Activated CD8-positive, alpha-beta memory T cell treated with anti-CD3 and anti-CD28 coated beads, Interleukin-2, amount 50 U/mL, for 48 hours (primary cell): ENCODE measurements around the gene TMA7.
"Not testable (repeated sequence)": the region's sequence is repeated elsewhere in the genome, so short reads cannot be mapped to it uniquely, and the experiment has no call there.

ENCODE experiments used
- DNase-seq: peaks from one replicate; pipeline ENCODE4 v3.0.0-alpha.2; 2020

TMA7 gene

GRCh38 chr3:48439820-48440589 is at the start of gene TMA7, which contains the start of gene CCDC51:
Gene TMA7, plus strand, starts transcription at chr3:48440257. Its CDS starts 40 bp downstream, at chr3:48440297.
Gene CCDC51, minus strand, starts transcription at chr3:48440119. Its CDS starts 4,991 bp downstream, at chr3:48435128.
- peak; percentile 98 for DNase-seq

- DNase-seq: no peak
Measured at GRCh38 chr3:48394391-48394790, 45.7 kb upstream of the TMA7 start.

- no peak for DNase-seq
Measured at GRCh38 chr3:48395714-48396113, 44.3 kb upstream of the TMA7 start.

- no peak for DNase-seq
Measured at GRCh38 chr3:48397767-48398681, 42.0 kb upstream of the TMA7 start.

DNA sequence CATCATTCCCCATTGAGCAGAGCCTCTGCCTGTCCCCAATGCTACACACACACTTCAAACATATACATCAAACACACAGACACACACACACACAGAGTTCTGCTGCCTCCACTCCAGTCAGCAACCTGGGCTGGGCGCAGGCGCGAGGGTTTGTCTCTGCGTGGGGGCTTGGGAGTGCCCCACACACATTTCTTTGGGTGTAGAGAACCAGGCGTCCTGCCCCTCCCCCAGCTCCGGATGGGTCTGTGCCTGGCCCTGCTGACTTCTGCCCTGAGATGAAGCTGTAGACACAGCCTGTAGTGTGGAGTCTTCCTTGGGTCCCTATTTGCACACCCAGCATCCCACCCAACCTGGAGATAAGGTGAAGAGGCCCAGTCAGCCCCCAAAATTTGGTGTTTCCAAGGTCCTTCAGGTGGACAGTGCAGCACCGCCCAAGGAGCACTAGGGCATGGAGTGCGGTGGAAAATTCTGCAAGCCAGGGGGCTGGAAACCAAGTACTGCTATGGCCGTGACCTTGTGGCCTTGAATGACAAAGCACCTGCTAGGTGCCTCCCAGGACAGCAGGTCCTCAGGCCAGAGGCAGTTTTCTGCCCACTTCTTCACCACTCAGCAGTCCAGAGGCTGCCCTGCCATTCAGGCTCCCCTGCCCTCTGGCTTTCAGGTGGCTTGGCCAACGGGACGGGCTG is 41.2 kb upstream of the TMA7 start:
- DNase-seq: no peak

GRCh38 chr3:48399387-48400172 is 40.5 kb upstream of the TMA7 start:
- peak; percentile 48 for DNase-seq

DNA sequence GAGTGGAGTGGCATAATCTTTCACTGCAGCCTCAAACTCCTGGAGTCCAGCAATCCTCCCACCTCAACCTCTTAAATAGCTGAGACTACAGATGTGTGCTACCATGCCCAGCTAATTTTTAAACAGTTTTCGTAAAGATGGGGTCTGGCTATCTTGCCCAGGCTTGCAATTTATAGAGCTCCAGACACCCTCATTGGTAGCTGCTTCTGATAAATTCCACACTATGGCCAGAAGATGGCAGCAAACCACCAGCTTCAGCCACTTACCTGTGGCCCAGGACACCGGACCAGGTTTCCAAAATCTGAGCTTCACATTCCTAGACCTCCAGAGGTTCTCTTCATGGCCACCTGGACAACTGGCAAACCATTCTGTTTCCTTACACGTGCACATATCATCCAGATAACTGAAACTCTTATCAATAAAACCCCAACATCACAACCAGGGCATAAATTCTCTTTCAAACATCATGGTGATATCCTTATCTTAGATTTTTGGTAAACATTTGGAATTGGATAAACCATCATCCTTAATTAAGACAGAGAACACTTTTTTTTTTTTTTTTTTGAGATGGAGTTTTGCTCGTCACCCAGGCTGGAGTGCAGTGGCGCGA is 39.1 kb upstream of the TMA7 start:
- DNase-seq: peak; percentile 68

GRCh38 chr3:48401434-48401901 is 38.6 kb upstream of the TMA7 start:
- DNase-seq: not testable (repeated sequence)

GRCh38 chr3:48402281-48402732 is 37.8 kb upstream of the TMA7 start:
- peak; percentile 48 for DNase-seq

GRCh38 chr3:48402907-48403306 is 37.1 kb upstream of the TMA7 start:
- DNase-seq: peak; percentile 35

- DNase-seq: peak; percentile 51
Measured at GRCh38 chr3:48403533-48404439, 36.3 kb upstream of the TMA7 start.

GRCh38 chr3:48404440-48405342 is 35.4 kb upstream of the TMA7 start:
- no peak for DNase-seq

DNA sequence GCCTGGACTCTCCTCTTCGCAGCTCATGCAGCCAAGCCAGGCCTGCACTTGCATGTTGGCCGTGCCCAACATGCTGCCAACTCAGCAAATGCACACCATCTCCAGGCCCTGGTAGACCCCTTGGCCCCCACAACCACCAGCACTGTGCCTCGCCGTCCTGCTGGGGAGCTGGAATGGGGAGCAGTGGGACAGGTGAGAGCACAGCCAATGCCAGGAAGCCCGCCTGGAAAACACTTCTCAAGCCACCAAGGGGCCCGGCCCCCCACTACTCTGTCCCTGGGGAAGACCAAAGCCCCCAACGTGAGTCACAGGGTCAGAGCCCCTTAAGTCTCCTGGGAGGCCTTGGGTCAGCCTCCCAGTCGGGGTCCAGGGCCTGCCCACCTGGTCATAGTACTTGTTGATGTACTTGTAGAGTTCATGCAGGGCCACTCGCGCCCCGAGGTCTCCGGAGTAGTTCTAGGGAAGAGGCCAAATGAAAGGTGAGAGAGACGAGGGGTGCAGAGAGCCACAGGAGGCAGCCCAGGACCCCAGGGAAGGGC is 34.6 kb upstream of the TMA7 start:
- peak; percentile 48 for DNase-seq

GRCh38 chr3:48405971-48406370 is 34.1 kb upstream of the TMA7 start:
- DNase-seq: no peak

DNA sequence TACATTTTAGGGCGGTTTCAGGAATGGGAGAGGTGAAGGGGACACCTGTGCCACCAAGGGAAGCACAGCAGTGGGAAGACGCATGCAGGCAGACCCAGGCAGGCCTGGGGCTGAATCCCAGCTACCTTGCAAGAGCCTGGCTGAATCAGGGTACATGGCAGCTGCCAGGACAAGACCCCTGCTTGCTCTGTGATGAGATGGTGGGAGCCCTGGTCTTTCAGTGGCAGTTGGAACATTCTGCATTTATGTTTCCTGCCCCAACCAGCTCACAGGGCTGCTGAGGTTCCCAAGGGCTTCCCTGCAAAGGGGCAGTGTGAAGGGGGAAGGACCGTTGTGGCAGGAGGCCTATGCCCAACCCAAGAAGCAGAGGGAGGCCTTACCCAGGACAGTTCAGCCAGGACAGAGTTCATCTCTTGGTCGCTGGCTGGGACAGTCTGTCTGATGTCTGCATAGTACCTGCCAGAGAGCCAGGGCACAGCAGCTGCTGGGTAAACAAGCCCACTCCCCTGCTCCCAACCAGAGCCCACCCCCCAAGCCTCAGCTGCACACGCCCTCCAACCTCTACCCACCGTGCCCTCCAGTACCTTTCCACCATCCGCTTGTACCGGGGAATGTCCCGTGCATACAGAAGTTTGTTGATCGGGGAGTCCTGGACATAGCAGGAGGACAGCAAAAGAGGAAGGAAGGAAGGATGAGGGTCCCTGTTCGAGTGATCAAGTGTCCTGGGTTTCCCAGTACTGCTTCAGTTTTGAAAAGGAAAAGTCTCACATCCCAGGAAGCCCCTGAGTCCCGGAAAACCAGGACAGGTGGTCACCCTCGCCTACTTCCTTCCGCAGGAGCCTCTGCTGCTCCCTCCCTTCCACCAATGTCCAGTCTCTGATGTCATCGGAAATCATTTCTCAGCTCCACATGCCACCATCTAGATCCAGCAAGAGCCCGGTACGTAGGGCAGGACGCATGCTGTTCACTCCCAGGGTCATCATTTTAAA is 33.3 kb upstream of the TMA7 start:
- peak; percentile 40 for DNase-seq

DNA sequence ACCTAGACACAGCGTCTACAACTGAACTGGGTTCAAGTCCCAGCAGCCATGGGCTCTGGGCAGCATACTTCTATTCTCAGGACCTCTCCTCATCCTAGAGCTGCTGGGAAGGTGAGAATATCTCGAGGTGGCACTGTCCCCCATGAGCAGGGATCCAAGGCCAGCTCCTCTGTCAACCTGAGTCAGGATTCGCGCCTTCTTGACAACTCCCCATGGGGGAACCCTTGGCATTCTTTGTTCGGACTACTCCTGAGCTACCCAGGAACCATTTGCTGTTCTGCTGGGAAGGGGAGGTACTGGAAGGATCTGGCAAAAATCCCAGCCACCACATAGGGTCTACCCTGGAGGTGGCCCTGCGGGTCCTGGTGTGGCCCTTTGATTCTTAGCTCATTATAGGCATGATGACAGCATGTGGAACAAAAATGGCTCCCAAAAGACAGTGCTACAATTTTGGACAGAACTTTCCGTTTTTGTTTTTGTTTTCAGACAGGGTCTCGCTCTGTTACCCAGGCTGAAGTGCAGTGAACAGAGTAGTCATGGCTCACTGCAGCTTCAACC is 32.4 kb upstream of the TMA7 start:
- DNase-seq: no peak

GRCh38 chr3:48408823-48409281 is 31.2 kb upstream of the TMA7 start:
- peak; percentile 52 for DNase-seq
